GM19035 (cell line): ENCODE results near the gene PDCL3.

ENCODE experiments used
- ATAC-seq: cut with Tn5 transposase; IDR thresholded peaks from one replicate; pipeline ENCODE4 v1.9.1; 2021; ENCODE audit not compliant: unreplicated experiment

Gene PDCL3

GRCh38 chr2:100560216-100560830 lies 2.5 kb upstream of the PDCL3 start:
- ATAC-seq: no peak

DNA sequence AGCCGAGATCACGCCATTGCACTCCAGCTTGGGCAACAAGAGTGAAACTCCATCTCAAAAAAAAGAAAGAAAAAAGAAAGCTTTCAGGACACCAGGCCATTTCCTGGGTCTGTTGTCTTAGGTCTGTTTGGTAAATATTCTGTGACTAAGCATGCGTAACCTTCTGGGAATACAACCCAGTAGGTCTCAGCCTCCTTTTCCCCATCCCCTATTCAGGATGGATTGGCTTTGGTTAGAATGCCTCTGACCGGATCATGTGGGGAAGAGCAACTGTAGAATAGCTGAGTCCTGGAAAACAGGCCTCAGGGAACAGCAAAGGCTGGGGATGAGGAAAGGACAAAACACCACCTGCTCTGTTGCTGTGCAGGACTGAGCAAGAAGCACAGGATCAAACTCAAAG lies 1.6 kb upstream of the PDCL3 start:
- no peak for ATAC-seq

DNA sequence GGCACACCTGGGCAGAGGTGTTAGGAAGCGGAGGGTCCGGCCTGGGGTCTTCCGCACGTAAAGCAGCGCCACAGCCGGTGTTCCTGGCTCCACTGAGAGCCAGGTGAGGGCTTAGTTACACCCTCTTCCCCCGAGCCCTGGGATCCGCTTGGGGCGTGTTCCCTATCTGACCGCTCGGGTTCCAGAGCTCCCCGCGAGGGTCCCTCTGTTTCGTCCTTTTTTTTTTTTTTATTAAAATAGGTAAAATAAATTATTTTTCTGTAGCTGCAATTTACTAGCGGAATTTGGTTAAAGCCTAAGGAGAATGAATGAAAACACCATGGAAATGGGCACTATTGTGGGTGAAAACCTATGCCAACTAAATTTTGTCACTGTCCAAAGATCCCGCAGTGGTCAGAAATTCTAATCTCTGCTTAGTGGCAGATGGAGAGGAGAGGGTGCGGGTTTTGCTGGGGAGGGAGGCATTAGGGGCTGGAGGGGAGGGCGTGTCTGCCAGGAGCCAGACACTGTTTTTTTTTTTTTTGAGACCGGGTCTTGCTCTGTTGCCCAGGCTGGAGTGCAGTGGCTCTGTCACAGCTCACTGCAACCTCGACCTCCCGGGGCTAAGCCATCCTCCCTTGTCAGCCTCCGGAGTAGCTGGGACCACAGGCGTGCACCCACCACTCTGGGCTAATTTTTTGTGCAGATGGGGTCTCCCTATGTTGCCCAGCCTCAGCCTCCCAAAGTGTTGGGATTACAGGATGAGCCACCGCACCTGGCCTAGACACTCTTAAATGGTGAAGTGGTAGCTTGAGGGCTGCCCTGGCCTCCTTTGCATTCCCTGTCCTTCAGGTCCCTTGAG lies 834 bp downstream of the PDCL3 start:
- ATAC-seq: peak; percentile 12

GRCh38 chr2:100568989-100569388 lies 6.2 kb downstream of the PDCL3 start:
- no peak for ATAC-seq

DNA sequence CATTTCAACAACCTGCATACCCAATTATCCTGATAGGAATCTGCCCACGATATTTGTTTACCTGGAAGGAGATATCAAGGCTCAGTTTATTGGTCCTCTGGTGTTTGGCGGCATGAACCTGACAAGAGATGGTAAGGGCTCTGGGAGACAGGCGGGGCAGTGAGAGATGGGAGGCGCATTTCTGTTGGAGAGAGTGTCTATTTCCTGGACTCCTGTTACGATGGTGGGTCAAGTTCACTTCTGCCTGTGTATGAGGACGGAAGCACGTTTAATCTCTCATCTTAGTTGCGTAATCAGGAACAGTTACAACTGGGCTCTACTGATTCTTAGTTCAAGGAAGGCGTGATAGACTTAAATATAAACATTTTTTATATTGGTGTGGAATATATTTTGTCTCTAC lies 8.9 kb downstream of the PDCL3 start:
- no peak for ATAC-seq

GRCh38 chr2:100577777-100578176 lies 15.0 kb downstream of the PDCL3 start:
- ATAC-seq: no peak

DNA sequence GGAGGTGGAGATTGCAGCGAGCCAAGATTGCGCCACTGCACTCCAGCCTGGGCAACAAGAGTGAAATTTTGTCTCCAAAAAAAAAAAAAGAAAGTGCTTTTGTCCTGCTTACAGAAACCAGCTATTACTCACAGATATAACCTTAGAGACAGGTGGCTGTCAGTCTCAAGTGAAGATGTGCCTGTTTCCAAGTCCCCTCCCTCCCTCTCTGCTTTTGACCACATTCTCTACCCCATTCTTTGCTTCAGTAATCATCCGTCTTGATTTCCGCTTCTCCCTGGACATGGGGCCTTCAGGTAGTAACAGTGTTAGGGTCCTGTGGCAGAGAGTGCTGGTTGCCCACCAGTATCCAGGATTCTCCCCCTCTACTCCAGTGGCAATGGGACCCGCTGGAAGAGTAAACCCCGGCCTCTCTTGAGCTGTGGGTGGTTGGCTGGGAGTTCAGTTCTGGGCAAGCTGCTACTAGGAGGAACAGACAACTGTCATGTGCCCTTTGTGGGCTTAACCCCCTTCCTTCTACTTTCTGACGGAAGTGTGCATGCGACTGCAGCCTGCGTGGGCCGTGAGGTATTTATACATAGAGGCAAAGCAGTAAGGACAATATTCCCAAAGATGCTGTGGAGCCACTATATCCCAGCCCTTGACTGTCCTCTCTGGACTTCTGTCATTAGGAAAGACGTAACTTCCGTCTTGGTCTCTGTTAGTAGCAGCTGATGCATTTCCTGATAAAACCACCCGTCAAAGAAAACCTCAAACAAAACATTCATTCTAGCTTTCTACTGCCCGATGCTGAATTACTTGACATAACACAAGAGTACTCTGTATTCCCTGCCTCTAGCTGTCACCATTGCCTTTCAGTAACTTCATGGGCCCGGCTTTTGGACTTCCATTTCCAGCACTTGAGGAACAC lies 17.8 kb downstream of the PDCL3 start:
- ATAC-seq: peak; percentile 66

GRCh38 chr2:100581277-100581612 lies 18.5 kb downstream of the PDCL3 start:
- ATAC-seq: no peak

DNA sequence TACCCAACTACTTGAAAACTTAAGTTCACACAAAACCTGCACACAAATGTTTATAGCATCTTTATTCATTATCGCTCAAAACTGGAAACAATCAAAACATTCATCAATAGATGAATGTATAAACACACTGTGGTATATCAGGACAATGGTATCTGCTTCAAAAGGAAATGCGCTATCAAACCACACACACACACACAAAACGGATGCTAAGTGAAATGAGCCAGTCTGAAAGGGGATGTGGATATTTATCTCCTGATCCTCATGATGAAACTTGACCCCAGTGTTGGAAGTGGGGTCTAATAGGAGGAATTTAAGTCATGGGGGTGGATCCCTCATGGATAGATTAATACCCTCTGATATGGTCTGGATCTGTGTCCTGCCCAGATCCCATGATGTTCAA lies 22.0 kb downstream of the PDCL3 start:
- ATAC-seq: no peak

- ATAC-seq: peak; percentile 60
Observed at GRCh38 chr2:100588071-100588786, 25.4 kb downstream of the PDCL3 start.

DNA sequence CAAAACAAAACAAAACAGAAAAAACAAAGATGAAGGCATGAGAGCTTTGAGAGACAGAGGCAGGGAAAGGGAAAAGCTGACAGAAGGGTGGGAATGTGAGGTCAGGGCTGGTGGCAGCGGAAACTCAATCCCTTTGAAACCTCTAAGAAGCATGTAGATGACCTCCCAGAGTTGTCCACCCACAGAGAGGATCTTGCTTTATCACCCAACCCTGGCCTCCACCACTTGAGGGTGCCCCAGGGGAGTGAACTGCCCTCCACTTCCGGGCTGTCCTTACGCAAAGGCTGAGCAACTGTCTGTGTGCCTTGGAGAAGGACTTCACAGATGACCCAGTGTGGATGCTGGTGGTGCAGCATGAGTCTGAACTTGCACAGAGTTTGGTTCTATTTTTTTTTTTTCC lies 26.7 kb downstream of the PDCL3 start:
- no peak for ATAC-seq

DNA sequence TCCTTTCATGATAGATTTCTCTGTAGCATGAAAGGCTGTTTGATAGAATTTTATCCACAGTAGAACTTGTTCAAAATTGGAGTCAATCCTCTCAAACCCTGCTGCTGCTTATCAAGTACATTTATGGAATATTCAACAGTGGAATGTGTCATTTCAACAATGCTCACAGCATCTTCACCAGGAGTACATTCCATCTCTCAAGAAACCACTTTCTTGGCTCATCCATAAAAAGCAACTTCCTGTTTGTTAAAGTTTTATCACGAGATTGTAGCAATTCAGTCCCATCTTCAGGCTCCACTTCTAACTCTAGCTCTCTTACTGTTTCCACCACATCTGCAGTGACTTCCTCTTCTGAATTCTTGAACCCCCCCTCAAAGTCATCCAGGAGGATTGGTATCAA lies 29.4 kb downstream of the PDCL3 start:
- no peak for ATAC-seq

- no peak for ATAC-seq
Observed at GRCh38 chr2:100596465-100596864, 33.7 kb downstream of the PDCL3 start.

GRCh38 chr2:100599566-100599965 lies 36.8 kb downstream of the PDCL3 start:
- ATAC-seq: no peak

GRCh38 chr2:100601661-100602060 lies 38.9 kb downstream of the PDCL3 start:
- ATAC-seq: no peak

DNA sequence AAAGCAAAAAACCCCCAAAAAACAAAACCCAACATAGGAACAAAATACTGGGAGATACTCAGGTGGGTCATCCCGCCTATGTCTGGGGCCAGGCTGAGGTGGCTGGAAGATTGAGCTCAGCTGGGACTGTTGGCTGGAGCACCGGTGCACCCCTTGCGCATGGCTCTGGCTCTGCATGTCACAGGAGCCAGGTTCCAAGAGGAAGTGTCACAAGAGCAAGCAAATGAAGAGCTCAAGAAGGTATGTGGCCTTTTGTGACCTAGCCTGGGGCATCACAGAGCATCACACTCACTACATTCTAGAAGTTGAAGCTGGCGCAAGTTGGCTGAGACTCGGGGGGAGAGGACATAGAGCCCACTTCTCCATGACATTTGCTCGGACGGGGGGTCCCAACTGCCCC lies 40.6 kb downstream of the PDCL3 start:
- ATAC-seq: no peak

GRCh38 chr2:100603948-100604633 lies 41.3 kb downstream of the PDCL3 start:
- no peak for ATAC-seq

DNA sequence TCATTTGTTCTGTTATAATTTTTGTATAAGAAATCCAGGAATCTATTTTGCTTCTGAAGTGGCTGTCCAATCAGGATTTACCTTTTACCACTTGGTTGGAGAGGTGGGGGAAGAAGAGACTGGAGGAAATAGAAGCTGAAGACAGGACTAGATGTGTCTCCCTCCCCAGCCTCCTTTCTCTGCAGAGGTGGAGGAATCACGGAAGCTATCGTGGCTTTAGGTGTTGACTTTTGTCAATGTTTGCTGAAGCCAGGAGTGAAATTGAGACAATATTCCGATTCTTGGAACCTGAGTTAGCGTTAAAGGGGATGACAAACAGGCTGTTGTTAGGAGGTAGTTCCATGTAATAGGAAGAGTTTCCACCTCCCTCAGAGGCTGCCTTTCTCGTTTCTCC lies 43.5 kb downstream of the PDCL3 start:
- no peak for ATAC-seq

- no peak for ATAC-seq
Observed at GRCh38 chr2:100606726-100607343, 44.0 kb downstream of the PDCL3 start.

DNA sequence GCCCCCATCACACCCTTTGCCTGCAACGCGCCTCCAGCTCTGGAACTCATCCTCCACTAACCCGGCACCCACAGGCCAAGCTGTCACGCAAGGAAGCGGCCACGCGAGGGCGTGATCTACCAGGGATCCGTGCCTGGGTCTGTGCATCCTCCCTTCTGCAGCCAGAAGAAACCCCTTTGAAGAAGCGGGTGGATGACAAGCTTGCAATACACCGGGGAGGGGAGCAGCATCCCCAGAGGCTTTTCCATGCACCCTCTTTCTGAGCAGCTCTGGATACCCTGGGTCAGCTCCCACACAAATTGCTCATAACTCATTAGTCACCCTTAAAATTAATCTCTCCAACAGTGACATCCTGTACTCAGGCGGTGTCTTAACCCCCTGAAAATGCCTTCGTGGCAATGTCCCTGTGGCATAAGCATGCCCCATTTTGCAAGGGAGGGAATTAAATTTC lies 47.6 kb downstream of the PDCL3 start:
- no peak for ATAC-seq
